ENCODE results near the gene KRAS. TPM values are rescaled to one million over a fixed set of nuclear protein-coding genes. Genes with fewer than 3 reads are reported as not detected.

KRAS gene
- polyA plus RNA-seq, 1 donor (not counting 4 experiments of a cell fraction or from before 2014, with no cell fraction given): 26.1 TPM

- no peaks in the 10 kb centered on the region for H3K9me1 ChIP-seq (ENCODE audit: control insufficient read depth, extremely low read depth, insufficient read depth, low read length)
- peaks cover 5% of the 10 kb centered on the region for H3K27me3 ChIP-seq (ENCODE audit: control insufficient read depth, extremely low read depth, insufficient read depth, low read length)
- FAIRE-seq (no peak), DNase-seq (ENCODE audit: low read depth, low spot score) (no peak)
- H3K4me1 ChIP-seq (ENCODE audit: control insufficient read depth, extremely low read depth, insufficient read depth, low read length): no peaks in the 10 kb centered on the region
- H3K27ac ChIP-seq (ENCODE audit: control insufficient read depth, insufficient read depth, low read length): no peak overlapping the region
- no peaks in the 10 kb centered on the region for H3K9me3 ChIP-seq (ENCODE audit: control insufficient read depth, low read depth, low read length)
- H4K20me1 ChIP-seq (ENCODE audit: control insufficient read depth, extremely low read depth, insufficient read depth, low read length): no peaks in the 10 kb centered on the region
- no peak overlapping the region for H3K4me2 ChIP-seq (ENCODE audit: control insufficient read depth, extremely low read depth, insufficient read depth, low read depth, low read length)
- dilution Hi-C loops (cut with MboI; ENCODE audit: extremely low pct_ligation_motif_present, low sequenced_read_pairs): no loop called here
- no peaks in the 10 kb centered on the region for H3K79me2 ChIP-seq (ENCODE audit: control insufficient read depth, insufficient read depth, low read length)
- no peak overlapping the region for H2AFZ ChIP-seq (ENCODE audit: control insufficient read depth, low read length)
- no peak overlapping the region for H3K4me3 ChIP-seq (ENCODE audit: control insufficient read depth in 2 of 3, extremely low read depth in 1 of 3, insufficient read depth in 2 of 3, low read depth in 1 of 3, low read length in 3 of 3)
- TF ChIP-seq EZH2 (IDR thresholded peaks at IDR 0.05; ENCODE audit: low read length) (no peak), CTCF (optimal IDR thresholded peaks at IDR 0.05 in 1 of 3, IDR thresholded peaks at IDR 0.05 in 1 of 3, conservative IDR thresholded peaks at IDR 0.05 in 1 of 3; ENCODE audit: extremely low read depth in 1 of 3, insufficient read depth in 2 of 3, low read length in 3 of 3) (no peak)
- H3K36me3 ChIP-seq (ENCODE audit: control insufficient read depth in 2 of 2, extremely low read depth in 1 of 2, insufficient read depth in 2 of 2, low read length in 2 of 2): no peaks in the 10 kb centered on the region
- no peak overlapping the region for H3K9ac ChIP-seq (ENCODE audit: control insufficient read depth, extremely low read depth, insufficient read depth, low read length)
These were observed 87.9 kb downstream of the KRAS start for GRCh38 chr12:25162866-25163265.

GRCh38 chr12:25156061-25156460, 94.7 kb downstream of the KRAS start:
- H3K9me1 ChIP-seq (ENCODE audit: control insufficient read depth, extremely low read depth, insufficient read depth, low read length): no peaks in the 10 kb centered on the region
- no peak overlapping the region for H3K27ac ChIP-seq (ENCODE audit: control insufficient read depth, insufficient read depth, low read length)
- FAIRE-seq: no peak
- no peak overlapping the region for H2AFZ ChIP-seq (ENCODE audit: control insufficient read depth, low read length)
- dilution Hi-C loops (cut with MboI; ENCODE audit: extremely low pct_ligation_motif_present, low sequenced_read_pairs): no loop called here
- H3K27me3 ChIP-seq (ENCODE audit: control insufficient read depth, extremely low read depth, insufficient read depth, low read length): no peaks in the 10 kb centered on the region
- no peaks in the 10 kb centered on the region for H3K9me3 ChIP-seq (ENCODE audit: control insufficient read depth, low read depth, low read length)
- no peak overlapping the region for H3K4me2 ChIP-seq (ENCODE audit: control insufficient read depth, extremely low read depth, insufficient read depth, low read depth, low read length)
- TF ChIP-seq EZH2 (IDR thresholded peaks at IDR 0.05; ENCODE audit: low read length) (no peak), CTCF (optimal IDR thresholded peaks at IDR 0.05 in 1 of 3, IDR thresholded peaks at IDR 0.05 in 1 of 3, conservative IDR thresholded peaks at IDR 0.05 in 1 of 3; ENCODE audit: extremely low read depth in 1 of 3, insufficient read depth in 2 of 3, low read length in 3 of 3) (no peak)
- peaks cover 5% of the 10 kb centered on the region for H3K4me1 ChIP-seq (ENCODE audit: control insufficient read depth, extremely low read depth, insufficient read depth, low read length)
- H3K4me3 ChIP-seq (ENCODE audit: control insufficient read depth in 2 of 3, extremely low read depth in 1 of 3, insufficient read depth in 2 of 3, low read depth in 1 of 3, low read length in 3 of 3): no peak overlapping the region
- H3K79me2 ChIP-seq (ENCODE audit: control insufficient read depth, insufficient read depth, low read length): no peaks in the 10 kb centered on the region
- H3K36me3 ChIP-seq (ENCODE audit: control insufficient read depth in 2 of 2, extremely low read depth in 1 of 2, insufficient read depth in 2 of 2, low read length in 2 of 2): no peaks in the 10 kb centered on the region
- no peaks in the 10 kb centered on the region for H4K20me1 ChIP-seq (ENCODE audit: control insufficient read depth, extremely low read depth, insufficient read depth, low read length)
- DNase-seq (ENCODE audit: low read depth, low spot score): no peak
- no peak overlapping the region for H3K9ac ChIP-seq (ENCODE audit: control insufficient read depth, extremely low read depth, insufficient read depth, low read length)
